T-helper 2 cell treated with Interferon-gamma antibody and Interleukin-4, amounts not matched to agents 100 ng/mL and 5 ng/mL, for 36 hours (primary cell): ENCODE measurements around the gene PHLDA3. TPM values are rescaled to one million over a fixed set of nuclear protein-coding genes. Genes with fewer than 3 reads are reported as not detected.

ENCODE experiments used
- intact Hi-C: fragments of 100-400 bp; cut with micrococcal nuclease; formaldehyde crosslinking; loops from one replicate; pipeline ENCODE4 v1.15.1; 2023
- total RNA-seq: library from RNA; stranded (reverse); gene quantifications from 2 replicates; pipeline ENCODE4 v1.2.3, GENCODE V29; 2022

PHLDA3 gene
- total RNA-seq, 1 donor from 2014 or later: 16.6 TPM

- intact Hi-C loops: no loop called here
These were observed 32.0 kb downstream of the PHLDA3 start for GRCh38 chr1:201436969-201437368.

- intact Hi-C loops: no loop called here
These were observed 32.6 kb downstream of the PHLDA3 start for GRCh38 chr1:201436393-201436792.

- intact Hi-C loops: no loop called here
These were observed 34.7 kb downstream of the PHLDA3 start for GRCh38 chr1:201434266-201434665.

GRCh38 chr1:201433609-201434008 lies 35.4 kb downstream of the PHLDA3 start:
- intact Hi-C loops: no loop called here

GRCh38 chr1:201430776-201431175 lies 38.2 kb downstream of the PHLDA3 start:
- intact Hi-C loops: no loop called here

GRCh38 chr1:201429736-201430501 lies 39.1 kb downstream of the PHLDA3 start:
- intact Hi-C loops: no loop called here

- intact Hi-C loops: no loop called here
These were observed 41.0 kb downstream of the PHLDA3 start for GRCh38 chr1:201427963-201428362.

- intact Hi-C loops: no loop called here
These were observed 42.3 kb downstream of the PHLDA3 start for GRCh38 chr1:201426479-201427310.

- intact Hi-C loops: no loop called here
These were observed 44.8 kb downstream of the PHLDA3 start for GRCh38 chr1:201424146-201424545.

- intact Hi-C loops: no loop called here
These were observed 45.3 kb downstream of the PHLDA3 start for GRCh38 chr1:201423655-201424054.

GRCh38 chr1:201422436-201423030 lies 46.5 kb downstream of the PHLDA3 start:
- intact Hi-C loops: no loop called here

GRCh38 chr1:201422026-201422425 lies 47.0 kb downstream of the PHLDA3 start:
- intact Hi-C loops: no loop called here

GRCh38 chr1:201421041-201421440 lies 47.9 kb downstream of the PHLDA3 start:
- intact Hi-C loops: no loop called here

GRCh38 chr1:201420608-201421002 lies 48.4 kb downstream of the PHLDA3 start:
- intact Hi-C loops: no loop called here

- intact Hi-C loops: no loop called here
These were observed 49.0 kb downstream of the PHLDA3 start for GRCh38 chr1:201419746-201420607.

- intact Hi-C loops: no loop called here
These were observed 49.7 kb downstream of the PHLDA3 start for GRCh38 chr1:201419256-201419655.

GRCh38 chr1:201418461-201418860 lies 50.5 kb downstream of the PHLDA3 start:
- intact Hi-C loops: no loop called here
